Astrocyte (in vitro differentiated cells and primary cell): ENCODE measurements around the gene PLD4.

ENCODE experiments used
- EZH2 ChIP-seq: IDR thresholded peaks from 2 replicates; pipeline ENCODE4 v1.6.1; 2012; ENCODE audit warnings: mild to moderate bottlenecking, low read length, inconsistent platforms; ENCODE audit not compliant: insufficient read depth
- TF ChIP-seq, protein P1 (sequence below): IDR thresholded peaks from 2 replicates; pipeline ENCODE4 v1.5.1; 2011; ENCODE audit warnings: low read depth, mild to moderate bottlenecking, inconsistent platforms, low read length, moderate library complexity; ENCODE audit not compliant: insufficient read depth

DNA sequence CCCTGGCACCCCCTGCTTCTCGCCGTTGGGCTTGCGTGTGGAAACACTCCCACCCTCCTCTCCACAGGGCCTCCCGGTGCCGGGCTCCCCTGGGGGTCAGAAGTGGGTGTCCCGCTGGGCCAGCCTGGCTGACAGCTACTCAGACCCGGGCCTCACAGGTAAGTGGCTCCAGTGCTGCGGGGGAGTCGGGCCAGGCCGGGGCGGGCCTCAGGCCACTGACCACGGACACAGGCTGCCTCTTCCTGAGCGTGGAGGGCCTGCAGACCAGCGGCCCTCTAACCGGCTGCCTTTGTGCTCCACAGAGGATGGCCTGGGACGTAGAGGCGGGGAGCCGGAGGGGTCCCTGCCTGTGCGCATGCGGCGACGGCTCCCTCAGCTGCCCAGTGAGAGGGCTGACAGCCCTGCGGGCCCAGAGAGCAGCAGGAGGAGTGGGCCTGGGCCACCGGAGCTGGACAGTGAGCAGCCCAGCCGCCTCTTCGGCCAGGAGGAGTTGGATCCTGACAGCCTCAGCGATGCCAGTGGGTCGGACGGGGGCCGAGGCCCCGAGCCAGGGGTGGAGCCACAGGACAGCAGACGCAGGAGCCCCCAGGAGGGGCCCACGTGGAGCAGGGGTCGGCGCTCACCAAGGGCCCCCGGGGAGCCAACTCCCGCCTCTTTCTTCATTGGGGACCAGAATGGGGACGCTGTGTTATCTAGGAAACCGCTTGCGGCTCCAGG lies 38.5 kb upstream of the PLD4 start:
- TF ChIP-seq, protein P1, sequence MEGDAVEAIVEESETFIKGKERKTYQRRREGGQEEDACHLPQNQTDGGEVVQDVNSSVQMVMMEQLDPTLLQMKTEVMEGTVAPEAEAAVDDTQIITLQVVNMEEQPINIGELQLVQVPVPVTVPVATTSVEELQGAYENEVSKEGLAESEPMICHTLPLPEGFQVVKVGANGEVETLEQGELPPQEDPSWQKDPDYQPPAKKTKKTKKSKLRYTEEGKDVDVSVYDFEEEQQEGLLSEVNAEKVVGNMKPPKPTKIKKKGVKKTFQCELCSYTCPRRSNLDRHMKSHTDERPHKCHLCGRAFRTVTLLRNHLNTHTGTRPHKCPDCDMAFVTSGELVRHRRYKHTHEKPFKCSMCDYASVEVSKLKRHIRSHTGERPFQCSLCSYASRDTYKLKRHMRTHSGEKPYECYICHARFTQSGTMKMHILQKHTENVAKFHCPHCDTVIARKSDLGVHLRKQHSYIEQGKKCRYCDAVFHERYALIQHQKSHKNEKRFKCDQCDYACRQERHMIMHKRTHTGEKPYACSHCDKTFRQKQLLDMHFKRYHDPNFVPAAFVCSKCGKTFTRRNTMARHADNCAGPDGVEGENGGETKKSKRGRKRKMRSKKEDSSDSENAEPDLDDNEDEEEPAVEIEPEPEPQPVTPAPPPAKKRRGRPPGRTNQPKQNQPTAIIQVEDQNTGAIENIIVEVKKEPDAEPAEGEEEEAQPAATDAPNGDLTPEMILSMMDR, result no peak
- TF ChIP-seq EZH2, result no peak
